PC-3 (cell line): ENCODE data around the gene NTNG1.

Source experiments
- CTCF ChIP-seq: fragments of 300-600 bp; sonication (generic); conservative IDR thresholded peaks from 2 replicates; pipeline ENCODE4 v1.5.1; 2017; ENCODE audit warnings: antibody characterized with exemption, low read depth, mild to moderate bottlenecking, low read length
- EZH2 ChIP-seq: fragments of 300-600 bp; sonication (generic); IDR thresholded peaks from one replicate; pipeline ENCODE4 v1.6.1; 2017; ENCODE audit warnings: antibody characterized with exemption, mild to moderate bottlenecking, low read length; ENCODE audit not compliant: unreplicated experiment
- EZH2phosphoT487 ChIP-seq: fragments of 300-600 bp; sonication (generic); IDR thresholded peaks from 2 replicates; pipeline ENCODE4 v1.6.1; 2018; ENCODE audit warnings: mild to moderate bottlenecking, antibody characterized with exemption, low read length, borderline replicate concordance

- TF ChIP-seq CTCF (no peak), EZH2 (no peak), EZH2phosphoT487 (no peak)
Measured at GRCh38 chr1:107327446-107327845, 186.6 kb downstream of the NTNG1 start.
